C4-2B (cell line): ENCODE results near the gene BCKDK.

Source experiments
- H3K27ac ChIP-seq: fragments of 450-650 bp; 2 replicates; pipeline ENCODE4 v1.5.1; 2017
- ZFX ChIP-seq: fragments of 450-650 bp; IDR thresholded peaks from 2 replicates; pipeline ENCODE4 v1.6.1; 2017
- TF ChIP-seq, protein P1 (sequence below): fragments of 450-650 bp; conservative IDR thresholded peaks from 2 replicates; pipeline ENCODE4 v1.5.1; 2017; ENCODE audit warnings: mild to moderate bottlenecking

BCKDK gene

DNA sequence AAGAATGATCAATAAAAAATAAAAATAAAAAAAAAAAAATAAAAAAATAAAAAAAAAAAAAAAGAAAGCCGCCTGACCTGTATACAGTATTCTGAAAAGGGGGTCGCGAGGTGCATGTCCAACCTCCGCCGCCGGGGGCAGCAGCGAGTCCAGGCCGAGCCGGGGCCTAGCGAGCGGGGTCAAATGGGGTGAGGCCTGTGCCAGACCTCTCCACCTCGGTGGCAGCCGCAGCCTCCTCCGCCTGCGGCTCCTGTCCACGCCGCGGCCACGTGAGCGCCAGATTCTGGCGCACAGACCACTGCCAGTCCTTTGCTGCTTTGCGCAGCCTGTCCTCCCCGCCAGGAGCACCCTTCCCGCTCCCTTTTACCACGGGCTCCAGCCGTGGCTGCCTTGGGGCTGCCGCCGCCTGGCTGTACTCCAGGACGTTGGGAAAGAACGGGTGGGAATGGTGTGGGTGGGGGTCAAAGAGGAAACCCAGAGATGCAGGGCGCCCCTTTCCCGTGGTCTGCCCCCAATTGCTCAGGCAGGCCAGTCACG is 2.4 kb upstream of the BCKDK start:
- H3K27ac ChIP-seq = peak overlapping the region; percentile 60
- TF ChIP-seq, protein P1, sequence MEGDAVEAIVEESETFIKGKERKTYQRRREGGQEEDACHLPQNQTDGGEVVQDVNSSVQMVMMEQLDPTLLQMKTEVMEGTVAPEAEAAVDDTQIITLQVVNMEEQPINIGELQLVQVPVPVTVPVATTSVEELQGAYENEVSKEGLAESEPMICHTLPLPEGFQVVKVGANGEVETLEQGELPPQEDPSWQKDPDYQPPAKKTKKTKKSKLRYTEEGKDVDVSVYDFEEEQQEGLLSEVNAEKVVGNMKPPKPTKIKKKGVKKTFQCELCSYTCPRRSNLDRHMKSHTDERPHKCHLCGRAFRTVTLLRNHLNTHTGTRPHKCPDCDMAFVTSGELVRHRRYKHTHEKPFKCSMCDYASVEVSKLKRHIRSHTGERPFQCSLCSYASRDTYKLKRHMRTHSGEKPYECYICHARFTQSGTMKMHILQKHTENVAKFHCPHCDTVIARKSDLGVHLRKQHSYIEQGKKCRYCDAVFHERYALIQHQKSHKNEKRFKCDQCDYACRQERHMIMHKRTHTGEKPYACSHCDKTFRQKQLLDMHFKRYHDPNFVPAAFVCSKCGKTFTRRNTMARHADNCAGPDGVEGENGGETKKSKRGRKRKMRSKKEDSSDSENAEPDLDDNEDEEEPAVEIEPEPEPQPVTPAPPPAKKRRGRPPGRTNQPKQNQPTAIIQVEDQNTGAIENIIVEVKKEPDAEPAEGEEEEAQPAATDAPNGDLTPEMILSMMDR = peak; percentile 97
- TF ChIP-seq ZFX = 0 out of 2 replicates have a peak, but pooled peaks have one; percentile 35

DNA sequence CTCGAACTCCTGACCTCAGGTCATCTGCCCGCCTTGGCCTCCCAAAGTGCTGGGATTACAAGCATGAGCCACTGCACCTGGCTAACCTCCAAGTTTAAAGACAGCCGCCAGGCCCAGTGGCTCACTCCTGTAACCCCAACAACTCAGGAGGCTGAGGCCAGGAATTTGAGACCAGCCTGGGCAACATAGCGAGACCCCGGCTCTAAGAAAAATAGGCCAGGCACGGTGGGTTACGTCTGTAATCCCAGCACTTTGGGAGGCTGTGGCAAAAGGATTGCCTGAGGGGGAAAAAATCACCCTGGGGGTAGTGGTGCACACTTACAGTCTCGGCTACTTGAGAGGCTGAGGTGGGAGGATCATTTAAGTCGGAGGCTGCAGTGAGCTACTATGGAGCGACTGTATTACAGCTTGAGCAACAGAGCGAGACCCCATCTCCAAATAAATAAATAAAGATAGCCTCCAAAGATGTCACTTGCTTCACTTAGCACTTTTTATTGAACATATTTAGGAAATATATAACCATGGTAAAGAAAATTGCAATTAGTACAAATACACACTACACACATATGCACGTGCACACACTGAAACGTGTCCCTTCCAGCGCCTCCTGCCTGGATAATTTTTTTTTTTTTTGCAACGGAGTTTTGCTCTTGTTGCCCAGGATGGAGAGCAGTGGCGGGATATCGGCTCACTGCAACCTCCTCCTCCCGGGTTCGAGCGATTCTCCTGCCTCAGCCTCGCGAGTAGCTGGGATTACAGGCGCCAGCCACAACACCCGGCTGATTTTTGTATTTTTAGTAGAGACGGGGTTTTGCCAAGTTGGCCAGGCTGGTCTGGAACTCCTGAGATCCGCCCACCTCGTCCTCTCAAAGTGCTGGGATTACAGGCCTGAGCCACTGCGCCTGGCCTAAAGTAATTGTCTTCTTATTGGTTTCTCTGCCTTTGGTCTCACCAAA is 1.4 kb upstream of the BCKDK start:
- TF ChIP-seq, protein P1 = no peak
- TF ChIP-seq ZFX = no peak
- peak overlapping the region; percentile 60; the same call in 1 of the 2 replicates for H3K27ac ChIP-seq

DNA sequence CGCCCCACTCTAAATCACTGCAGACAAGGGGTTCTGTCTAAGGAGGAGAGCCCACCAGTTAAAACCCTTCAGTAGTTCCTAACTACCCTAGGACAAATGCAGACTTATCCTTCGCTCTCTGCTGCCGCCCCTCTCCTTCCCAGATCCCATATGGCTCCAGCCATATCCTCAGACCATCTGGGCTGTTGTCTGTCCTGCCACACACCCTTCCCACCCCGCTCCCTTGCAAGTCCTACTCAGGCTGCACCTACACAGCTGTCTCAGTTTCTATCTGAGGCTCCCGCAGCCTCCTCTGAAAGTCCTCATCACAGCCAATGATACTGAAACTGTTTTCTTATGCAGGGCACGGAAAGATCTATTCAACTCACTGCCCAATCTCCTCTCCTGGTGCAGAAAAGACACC is 720 bp upstream of the BCKDK start:
- no peak overlapping the region for H3K27ac ChIP-seq
- no peak for TF ChIP-seq ZFX

DNA sequence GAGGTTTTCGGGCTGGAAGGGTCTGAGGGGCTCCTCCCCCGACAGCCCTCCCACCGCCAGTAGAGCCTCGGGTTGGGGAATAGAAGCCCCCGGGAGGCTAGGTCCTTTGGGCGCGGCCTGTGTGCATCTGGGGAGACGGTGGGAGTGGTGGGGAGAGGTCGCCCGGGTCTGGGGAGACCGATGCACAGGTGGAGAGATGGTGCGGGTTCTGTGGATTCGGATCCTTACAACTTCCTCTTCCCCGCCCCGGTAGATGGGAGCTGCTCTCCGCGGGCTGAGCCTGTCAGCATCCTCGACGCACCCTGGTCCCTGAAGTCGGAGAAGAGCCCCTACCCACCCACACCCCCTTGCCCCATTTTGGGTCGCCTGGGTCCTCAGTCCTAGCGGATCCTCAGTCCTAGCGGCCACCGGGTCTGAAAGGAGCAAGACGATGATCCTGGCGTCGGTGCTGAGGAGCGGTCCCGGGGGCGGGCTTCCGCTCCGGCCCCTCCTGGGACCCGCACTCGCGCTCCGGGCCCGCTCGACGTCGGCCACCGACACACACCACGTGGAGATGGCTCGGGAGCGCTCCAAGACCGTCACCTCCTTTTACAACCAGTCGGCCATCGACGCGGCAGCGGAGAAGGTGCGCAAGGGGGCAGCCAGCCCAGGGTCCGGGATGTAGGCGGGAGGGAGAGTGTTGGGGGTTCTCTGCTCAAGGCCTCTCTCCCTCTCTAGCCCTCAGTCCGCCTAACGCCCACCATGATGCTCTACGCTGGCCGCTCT is 790 bp downstream of the BCKDK start:
- TF ChIP-seq ZFX = no peak
- TF ChIP-seq, protein P1 = no peak
- H3K27ac ChIP-seq = peak overlapping the region; percentile 95

DNA sequence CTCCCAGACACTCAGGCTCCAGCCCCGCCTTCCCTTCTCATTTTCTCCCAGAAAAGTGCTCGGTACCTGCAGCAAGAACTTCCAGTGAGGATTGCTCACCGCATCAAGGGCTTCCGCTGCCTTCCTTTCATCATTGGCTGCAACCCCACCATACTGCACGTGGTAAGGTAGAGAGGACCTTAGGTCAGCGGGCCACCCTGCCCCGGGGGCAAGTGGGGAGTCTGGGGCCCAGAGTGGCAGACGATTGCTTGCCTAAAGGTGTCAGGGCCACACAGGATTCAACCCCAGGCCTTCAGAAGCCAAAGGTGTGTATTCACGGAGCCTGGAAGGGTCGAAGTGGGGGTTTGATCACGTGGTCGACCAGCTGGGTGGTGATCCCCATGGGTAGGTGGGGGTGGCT is 1.4 kb downstream of the BCKDK start:
- no peak for TF ChIP-seq ZFX
- TF ChIP-seq, protein P1 = no peak
- no peak overlapping the region for H3K27ac ChIP-seq

DNA sequence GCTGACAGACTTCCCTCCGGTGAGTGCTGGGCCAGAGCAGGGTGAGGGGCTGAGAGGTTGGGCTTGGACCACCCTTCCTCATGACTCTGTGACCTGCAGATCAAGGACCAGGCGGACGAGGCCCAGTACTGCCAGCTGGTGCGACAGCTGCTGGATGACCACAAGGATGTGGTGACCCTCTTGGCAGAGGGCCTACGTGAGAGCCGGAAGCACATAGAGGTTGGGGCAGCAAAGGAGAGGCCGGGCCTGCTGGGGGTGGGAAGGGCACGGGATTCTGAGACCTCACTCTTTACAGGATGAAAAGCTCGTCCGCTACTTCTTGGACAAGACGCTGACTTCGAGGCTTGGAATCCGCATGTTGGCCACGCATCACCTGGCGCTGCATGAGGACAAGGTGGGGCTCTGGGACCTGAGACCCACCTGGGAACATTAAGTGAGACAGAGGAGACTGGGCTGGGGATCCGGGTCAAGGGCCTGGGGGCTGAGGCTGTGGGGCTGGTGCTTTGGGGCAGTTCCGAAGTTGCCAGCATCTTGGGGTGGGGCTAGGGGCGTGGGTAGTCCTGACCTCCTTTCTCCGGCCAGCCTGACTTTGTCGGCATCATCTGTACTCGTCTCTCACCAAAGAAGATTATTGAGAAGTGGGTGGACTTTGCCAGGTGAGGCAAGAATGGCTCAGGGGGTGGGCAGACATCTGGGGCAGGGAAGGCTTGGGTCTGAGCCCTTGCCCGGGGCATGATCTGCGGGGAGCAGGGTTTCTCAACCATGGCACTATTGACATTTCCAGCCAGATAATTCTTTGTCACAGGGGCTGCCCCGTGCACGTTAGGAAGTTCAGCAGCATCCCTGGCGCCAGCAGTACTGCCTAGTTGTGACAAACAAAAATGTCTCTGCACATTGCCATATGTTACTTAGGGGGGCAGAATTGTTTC is 2.2 kb downstream of the BCKDK start:
- no peak overlapping the region for H3K27ac ChIP-seq
- TF ChIP-seq ZFX = no peak
- TF ChIP-seq, protein P1 = no peak
